SK-N-SH (cell line): ENCODE results near the gene BTBD18. TPM values are rescaled to one million over a fixed set of nuclear protein-coding genes. Genes with fewer than 3 reads are reported as not detected.

ENCODE experiments used
- CTCF ChIA-PET: fragments of 300-600, 350-600 bp; formaldehyde crosslinking; extraction: SDS; loops from one replicate; lab custom pipeline; 2021; lab: Yijun Ruan, JAX
- POLR2A ChIA-PET: fragments of 350-600 bp; sonication (Branson Sonifier 250); formaldehyde crosslinking; extraction: SDS; loops from one replicate; lab custom pipeline; 2020; ENCODE audit warnings: antibody characterized with exemption, inconsistent platforms; lab: Yijun Ruan, JAX
- DNase-seq: peaks from one replicate; pipeline ENCODE4 v3.0.0; 2012
- H2AFZ ChIP-seq: fragments of 200-600 bp; sonication (generic); 2 replicates; pipeline ENCODE4 v1.8.1; 2016; ENCODE audit warnings: antibody characterized with exemption, mild to moderate bottlenecking, low read depth
- H3F3A ChIP-seq: fragments of 200-600 bp; sonication (generic); replicated peaks from 2 replicates; pipeline ENCODE3; 2016; ENCODE audit warnings: antibody characterized with exemption, mild to moderate bottlenecking; ENCODE audit not compliant: insufficient read depth
- H3K27ac ChIP-seq, 2 experiments: fragments of 200-500 bp in 1 of 2; fragments of 200-600 bp in 1 of 2; sonication (Bioruptor generic) in 1 of 2; sonication (generic), shearing (Covaris generic) in 1 of 2; 2 replicates each; pipeline versions ENCODE4 v1.5.1 to v1.6.1; 2014 to 2016; ENCODE audit warnings: low read depth in 2 of 2, inconsistent platforms in 1 of 2, low read length in 1 of 2, mild to moderate bottlenecking in 1 of 2, mixed read lengths in 1 of 2
- H3K27me3 ChIP-seq: fragments of 200-600 bp; sonication (generic), shearing (Covaris generic); 2 replicates; pipeline ENCODE4 v1.6.1; 2016; ENCODE audit warnings: mixed run types; ENCODE audit not compliant: insufficient read depth
- H3K36me3 ChIP-seq, 2 experiments: fragments of 200-500 bp in 1 of 2; fragments of 200-600 bp in 1 of 2; sonication (Bioruptor generic) in 1 of 2; sonication (generic) in 1 of 2; replicated peaks in 1 of 2; 2 replicates each; pipeline versions ENCODE3 to v1.5.1; 2014 to 2016; ENCODE audit warnings: low read length in 1 of 2, mild to moderate bottlenecking in 1 of 2; ENCODE audit not compliant: insufficient read depth in 2 of 2, control insufficient read depth in 1 of 2
- H3K4me1 ChIP-seq, 2 experiments: fragments of 200-500 bp in 1 of 2; fragments of 200-600 bp in 1 of 2; sonication (Bioruptor generic) in 1 of 2; sonication (generic), shearing (Covaris generic) in 1 of 2; 2 replicates each; pipeline versions ENCODE4 v1.5.1 to v1.6.1; 2014 to 2016; ENCODE audit warnings: low read depth in 1 of 2, low read length in 1 of 2, mixed run types in 1 of 2; ENCODE audit not compliant: insufficient read depth in 2 of 2, control insufficient read depth in 1 of 2
- H3K4me2 ChIP-seq: fragments of 200-600 bp; sonication (generic), shearing (Covaris generic); 2 replicates; pipeline ENCODE4 v1.6.1; 2017; ENCODE audit warnings: mixed run types
- H3K4me3 ChIP-seq, 2 experiments: fragments of 200-500 bp in 1 of 2; fragments of 200-600 bp in 1 of 2; sonication (Bioruptor generic) in 1 of 2; sonication (generic), shearing (Covaris generic) in 1 of 2; 2 replicates each; pipeline versions ENCODE4 v1.5.1 to v1.8.1; 2014 to 2016; ENCODE audit warnings: low read depth in 2 of 2, inconsistent platforms in 1 of 2, low read length in 1 of 2, mild to moderate bottlenecking in 1 of 2, mixed read lengths in 1 of 2, moderate library complexity in 1 of 2
- H3K79me2 ChIP-seq: fragments of 200-600 bp; sonication (generic); 2 replicates; pipeline ENCODE4 v1.8.1; 2017; ENCODE audit warnings: mild to moderate bottlenecking; ENCODE audit not compliant: insufficient read depth
- H3K9ac ChIP-seq: fragments of 200-600 bp; sonication (generic); 2 replicates; pipeline ENCODE4 v1.6.1; 2017; ENCODE audit warnings: mixed run types
- H3K9me2 ChIP-seq: fragments of 200-600 bp; sonication (generic); 2 replicates; pipeline ENCODE4 v1.6.1; 2017; ENCODE audit warnings: mixed run types
- H3K9me3 ChIP-seq: fragments of 200-600 bp; sonication (generic); 2 replicates; pipeline ENCODE4 v1.6.1; 2017; ENCODE audit warnings: mixed run types, mild to moderate bottlenecking, moderate library complexity
- H4K20me1 ChIP-seq: fragments of 200-600 bp; sonication (generic); 2 replicates; pipeline ENCODE4 v1.6.1; 2017; ENCODE audit warnings: mild to moderate bottlenecking, mixed run types; ENCODE audit not compliant: insufficient read depth
- CHD2 ChIP-seq: fragments of 150-350 bp; IDR thresholded peaks from 2 replicates; pipeline ENCODE4 v1.6.1; 2018; ENCODE audit warnings: low read length; ENCODE audit not compliant: partially characterized antibody
- EP300 ChIP-seq, 2 experiments: IDR thresholded peaks; 2 replicates each; pipeline versions ENCODE4 v1.4.0 to v1.6.1; 2012; ENCODE audit warnings: borderline replicate concordance in 1 of 2, low read depth in 1 of 2, low read length in 1 of 2
- FOXJ3 ChIP-seq: sonication (generic); formaldehyde crosslinking; IDR thresholded peaks from 2 replicates; pipeline ENCODE4 v1.5.1; 2020; ENCODE audit warnings: mild to moderate bottlenecking, missing genetic modification reagents
- MAX ChIP-seq: IDR thresholded peaks from 2 replicates; pipeline ENCODE4 v1.4.0; 2012; ENCODE audit warnings: low read depth
- MXI1 ChIP-seq: IDR thresholded peaks from 2 replicates; pipeline ENCODE4 v1.6.1; 2012; ENCODE audit warnings: mild to moderate bottlenecking, low read depth, low read length, improper control_type of control experiment
- PBX3 ChIP-seq: IDR thresholded peaks from 2 replicates; pipeline ENCODE4; 2012
- POLR2AphosphoS5 ChIP-seq: IDR thresholded peaks from 2 replicates; pipeline ENCODE4 v1.6.1; 2012; ENCODE audit warnings: low read depth, low read length
- RFX5 ChIP-seq: IDR thresholded peaks from 2 replicates; pipeline ENCODE4 v1.6.1; 2012; ENCODE audit warnings: mild to moderate bottlenecking, improper control_type of control experiment, low read length
- TEAD4 ChIP-seq: IDR thresholded peaks from 2 replicates; pipeline ENCODE4 v1.4.0; 2012; ENCODE audit warnings: mild to moderate bottlenecking, borderline replicate concordance; ENCODE audit not compliant: insufficient read depth
- USF1 ChIP-seq: IDR thresholded peaks from 2 replicates; pipeline ENCODE4 v1.4.0; 2012; ENCODE audit warnings: low read depth, borderline replicate concordance
- USF2 ChIP-seq: fragments of 150-350 bp; IDR thresholded peaks from 2 replicates; pipeline ENCODE4 v1.6.1; 2017; ENCODE audit warnings: antibody characterized with exemption, low read length, low read depth, borderline replicate concordance
- ZBTB33 ChIP-seq: IDR thresholded peaks from 2 replicates; pipeline ENCODE4 v1.4.0; 2012; ENCODE audit warnings: low read depth, borderline replicate concordance
- WGBS: methylation state at CpG from one replicate; pipeline ENCODE4 v1.1.6; 2017; ENCODE audit warnings: low lambda C conversion rate; 5-methylcytosine and 5-hydroxymethylcytosine counted together
- polyA plus RNA-seq, 3 experiments: library from polyadenylated mRNA; depleted of rRNA; stranded (reverse); fragments of >200 nt; gene quantifications; 2 replicates each; pipeline ENCODE4 v1.2.3, GENCODE V29; 2012

Gene BTBD18
- polyA plus RNA-seq, 1 of the 3 experiments (the other 2 are of a cell fraction) = not detected

- CTCF ChIA-PET = interaction anchor here (1.0 to 2.1 kb wide), 2 partner anchors 13 to 14 kb away, joined by 3 to 17 read pairs; no protein-coding TSS in a partner anchor
- 90% methylated on average over 4 of the region's 4 CpGs for WGBS
- H3K4me2 ChIP-seq = no peak overlapping the region
Measured at GRCh38 chr11:57787006-57787604, 35.5 kb upstream of the BTBD18 start.

More at GRCh38 chr11:57787006-57787604, 35.5 kb upstream of the BTBD18 start:
- no peak overlapping the region for H3K4me3 ChIP-seq
- DNase-seq = no peak
- H3K36me3 ChIP-seq = peaks cover 0 to 8% of the 10 kb centered on the region in 2 experiments
- peak overlapping the region in 1 of 2 experiments; percentile 5; a peak in 1 of 4 replicates for H3K27ac ChIP-seq
- H3K9me3 ChIP-seq = no peaks in the 10 kb centered on the region
- no peaks in the 10 kb centered on the region for H3K9me2 ChIP-seq
- no peak overlapping the region for H2AFZ ChIP-seq
- H4K20me1 ChIP-seq = peaks cover 39% of the 10 kb centered on the region
- H3F3A ChIP-seq = peaks cover 5% of the 10 kb centered on the region
- H3K4me1 ChIP-seq = peaks cover 0 to 15% of the 10 kb centered on the region in 2 experiments; a peak in 2 of 4 replicates
- no peak for TF ChIP-seq POLR2AphosphoS5
- no peak for TF ChIP-seq FOXJ3 (CRISPR knock-in tag)
- TF ChIP-seq TEAD4 = no peak
- no peak for TF ChIP-seq ZBTB33
- no peak for TF ChIP-seq MAX
- no peak for TF ChIP-seq PBX3
- no peak for TF ChIP-seq USF2
- TF ChIP-seq USF1 = no peak
- TF ChIP-seq EP300 (IDR thresholded peaks at IDR 0.05; ENCODE audit: borderline replicate concordance in 1 of 2, low read depth in 1 of 2, low read length in 1 of 2) = no peak
- TF ChIP-seq RFX5 = no peak
- no peak for TF ChIP-seq CHD2
- TF ChIP-seq MXI1 = no peak
- no peaks in the 10 kb centered on the region for H3K27me3 ChIP-seq
- POLR2A ChIA-PET = no interaction called here
- no peak overlapping the region for H3K9ac ChIP-seq
- peaks cover 97% of the 10 kb centered on the region for H3K79me2 ChIP-seq
